ENCODE data around the gene HYAL2.

DNA sequence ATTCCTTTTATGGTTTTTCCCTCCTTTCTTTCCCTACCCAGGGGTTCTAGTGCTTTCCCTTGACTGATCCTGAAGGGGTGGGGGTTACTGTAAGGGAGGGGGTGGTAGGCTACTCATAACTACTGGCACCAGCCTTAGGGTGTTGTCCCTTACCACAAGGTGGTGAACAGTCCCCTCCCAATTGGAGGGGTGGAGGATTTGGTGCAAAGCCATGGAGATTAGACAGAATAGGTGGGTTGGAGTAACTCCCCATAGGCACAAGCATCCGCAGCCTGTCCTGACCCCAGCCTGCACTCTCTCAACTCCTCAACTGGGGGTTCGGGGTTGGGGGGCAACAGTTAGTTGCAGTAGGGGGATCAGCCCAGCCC lies 2.6 kb upstream of the HYAL2 start:
- TF ChIP-seq JUN (IDR thresholded peaks at IDR 0.05) (no peak), JUNB (IDR thresholded peaks at IDR 0.05) (no peak), RAD21 (conservative IDR thresholded peaks at IDR 0.05 in 1 of 2, IDR thresholded peaks at IDR 0.05 in 1 of 2) (no peak)
- TF ChIP-seq, protein P1, sequence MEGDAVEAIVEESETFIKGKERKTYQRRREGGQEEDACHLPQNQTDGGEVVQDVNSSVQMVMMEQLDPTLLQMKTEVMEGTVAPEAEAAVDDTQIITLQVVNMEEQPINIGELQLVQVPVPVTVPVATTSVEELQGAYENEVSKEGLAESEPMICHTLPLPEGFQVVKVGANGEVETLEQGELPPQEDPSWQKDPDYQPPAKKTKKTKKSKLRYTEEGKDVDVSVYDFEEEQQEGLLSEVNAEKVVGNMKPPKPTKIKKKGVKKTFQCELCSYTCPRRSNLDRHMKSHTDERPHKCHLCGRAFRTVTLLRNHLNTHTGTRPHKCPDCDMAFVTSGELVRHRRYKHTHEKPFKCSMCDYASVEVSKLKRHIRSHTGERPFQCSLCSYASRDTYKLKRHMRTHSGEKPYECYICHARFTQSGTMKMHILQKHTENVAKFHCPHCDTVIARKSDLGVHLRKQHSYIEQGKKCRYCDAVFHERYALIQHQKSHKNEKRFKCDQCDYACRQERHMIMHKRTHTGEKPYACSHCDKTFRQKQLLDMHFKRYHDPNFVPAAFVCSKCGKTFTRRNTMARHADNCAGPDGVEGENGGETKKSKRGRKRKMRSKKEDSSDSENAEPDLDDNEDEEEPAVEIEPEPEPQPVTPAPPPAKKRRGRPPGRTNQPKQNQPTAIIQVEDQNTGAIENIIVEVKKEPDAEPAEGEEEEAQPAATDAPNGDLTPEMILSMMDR (IDR thresholded peaks at IDR 0.05): no peak

Measured in A549 (cell line).